Gastrocnemius medialis (tissue), 4 donors: Measurements from ENCODE around the gene FOXP2.

Experiments used
- POLR2A ChIP-seq, 2 donors: fragments of 450-650 bp; IDR thresholded peaks; one replicate each; pipeline ENCODE4 v1.6.1; 2017; ENCODE audit warnings: antibody characterized with exemption in 2 of 2, mild to moderate bottlenecking in 2 of 2, moderate library complexity in 2 of 2
- TF ChIP-seq, protein P1 (sequence below), 5 experiments: fragments of 450-650 bp in 3 of 5; fragments of 200-600 bp in 2 of 5; sonication (generic) in 2 of 5; IDR thresholded peaks in 4 of 5; conservative IDR thresholded peaks in 1 of 5; 1 replicate in 4 of 5; 2 replicates in 1 of 5; pipeline ENCODE4 v1.5.1; 2016 to 2019; ENCODE audit warnings: antibody characterized with exemption in 5 of 5, mild to moderate bottlenecking in 3 of 5, moderate library complexity in 3 of 5

- no peak for TF ChIP-seq POLR2A (IDR thresholded peaks at IDR 0.05)
- TF ChIP-seq, protein P1, sequence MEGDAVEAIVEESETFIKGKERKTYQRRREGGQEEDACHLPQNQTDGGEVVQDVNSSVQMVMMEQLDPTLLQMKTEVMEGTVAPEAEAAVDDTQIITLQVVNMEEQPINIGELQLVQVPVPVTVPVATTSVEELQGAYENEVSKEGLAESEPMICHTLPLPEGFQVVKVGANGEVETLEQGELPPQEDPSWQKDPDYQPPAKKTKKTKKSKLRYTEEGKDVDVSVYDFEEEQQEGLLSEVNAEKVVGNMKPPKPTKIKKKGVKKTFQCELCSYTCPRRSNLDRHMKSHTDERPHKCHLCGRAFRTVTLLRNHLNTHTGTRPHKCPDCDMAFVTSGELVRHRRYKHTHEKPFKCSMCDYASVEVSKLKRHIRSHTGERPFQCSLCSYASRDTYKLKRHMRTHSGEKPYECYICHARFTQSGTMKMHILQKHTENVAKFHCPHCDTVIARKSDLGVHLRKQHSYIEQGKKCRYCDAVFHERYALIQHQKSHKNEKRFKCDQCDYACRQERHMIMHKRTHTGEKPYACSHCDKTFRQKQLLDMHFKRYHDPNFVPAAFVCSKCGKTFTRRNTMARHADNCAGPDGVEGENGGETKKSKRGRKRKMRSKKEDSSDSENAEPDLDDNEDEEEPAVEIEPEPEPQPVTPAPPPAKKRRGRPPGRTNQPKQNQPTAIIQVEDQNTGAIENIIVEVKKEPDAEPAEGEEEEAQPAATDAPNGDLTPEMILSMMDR (IDR thresholded peaks at IDR 0.05 in 4 of 5, conservative IDR thresholded peaks at IDR 0.05 in 1 of 5) = no peak
These were observed 154.6 kb downstream of the FOXP2 start for GRCh38 chr7:114569220-114569619.
